Measurements from ENCODE around the gene TMIE.

DNA sequence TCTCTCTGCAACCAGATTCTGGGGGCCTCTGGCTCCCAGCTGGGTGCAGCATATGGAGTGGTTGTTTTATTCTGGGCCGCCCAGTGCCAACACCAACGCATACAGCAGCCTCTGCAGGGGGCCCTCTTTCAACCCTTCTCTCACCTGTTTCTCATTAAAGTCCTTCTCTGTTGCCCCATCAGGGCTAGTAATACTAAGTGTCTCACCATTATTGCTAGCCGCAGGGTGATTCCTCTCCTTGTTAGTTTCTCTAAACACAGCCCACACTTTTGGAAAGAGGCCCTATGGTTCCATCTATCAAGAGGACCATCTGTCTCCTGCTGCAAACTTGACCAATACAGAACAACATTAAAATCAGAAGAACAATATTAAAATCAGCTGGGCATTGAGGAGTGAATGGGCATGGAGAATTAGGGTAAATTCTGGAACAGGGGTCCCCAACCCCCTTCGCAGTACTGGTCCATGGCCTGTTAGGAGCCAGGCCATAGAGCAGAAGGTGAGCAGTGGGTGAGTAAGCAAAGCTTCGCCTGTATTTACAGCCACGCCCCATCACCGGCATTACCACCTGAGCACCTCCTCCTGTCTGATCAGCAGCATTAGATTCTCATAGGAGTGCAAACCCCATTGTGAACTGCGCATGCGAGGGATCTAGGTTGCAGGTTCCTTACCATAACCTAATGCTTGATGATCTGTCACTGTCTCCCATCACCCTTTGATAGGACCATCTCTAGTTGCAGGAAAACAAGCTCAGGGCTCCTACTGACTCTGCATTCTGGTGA is 44.2 kb upstream of the TMIE start:
- TF ChIP-seq, protein P1, sequence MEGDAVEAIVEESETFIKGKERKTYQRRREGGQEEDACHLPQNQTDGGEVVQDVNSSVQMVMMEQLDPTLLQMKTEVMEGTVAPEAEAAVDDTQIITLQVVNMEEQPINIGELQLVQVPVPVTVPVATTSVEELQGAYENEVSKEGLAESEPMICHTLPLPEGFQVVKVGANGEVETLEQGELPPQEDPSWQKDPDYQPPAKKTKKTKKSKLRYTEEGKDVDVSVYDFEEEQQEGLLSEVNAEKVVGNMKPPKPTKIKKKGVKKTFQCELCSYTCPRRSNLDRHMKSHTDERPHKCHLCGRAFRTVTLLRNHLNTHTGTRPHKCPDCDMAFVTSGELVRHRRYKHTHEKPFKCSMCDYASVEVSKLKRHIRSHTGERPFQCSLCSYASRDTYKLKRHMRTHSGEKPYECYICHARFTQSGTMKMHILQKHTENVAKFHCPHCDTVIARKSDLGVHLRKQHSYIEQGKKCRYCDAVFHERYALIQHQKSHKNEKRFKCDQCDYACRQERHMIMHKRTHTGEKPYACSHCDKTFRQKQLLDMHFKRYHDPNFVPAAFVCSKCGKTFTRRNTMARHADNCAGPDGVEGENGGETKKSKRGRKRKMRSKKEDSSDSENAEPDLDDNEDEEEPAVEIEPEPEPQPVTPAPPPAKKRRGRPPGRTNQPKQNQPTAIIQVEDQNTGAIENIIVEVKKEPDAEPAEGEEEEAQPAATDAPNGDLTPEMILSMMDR (IDR thresholded peaks at IDR 0.05 in 2 of 3, conservative IDR thresholded peaks at IDR 0.05 in 1 of 3; ENCODE audit: control insufficient read depth in 2 of 3, extremely low read depth in 1 of 3, insufficient read depth in 1 of 3, low read depth in 3 of 3, low read length in 3 of 3), result no peak
- TF ChIP-seq POLR2A (IDR thresholded peaks at IDR 0.05; ENCODE audit: low read depth, low read length) (no peak), SKIL (IDR thresholded peaks at IDR 0.05; ENCODE audit: low read depth, poor library complexity, severe bottlenecking) (no peak), CHD2 (IDR thresholded peaks at IDR 0.05; ENCODE audit: borderline replicate concordance, low read depth, low read length) (no peak), FOS (IDR thresholded peaks at IDR 0.05; ENCODE audit: borderline replicate concordance, extremely low read depth, insufficient read length) (no peak), MAX (IDR thresholded peaks at IDR 0.05; ENCODE audit: low read depth, low read length) (no peak), HDAC2 (IDR thresholded peaks at IDR 0.05) (no peak), RAD21 (IDR thresholded peaks at IDR 0.05; ENCODE audit: insufficient read depth, low read depth, low read length) (no peak), MEF2B (IDR thresholded peaks at IDR 0.05; ENCODE audit: partially characterized antibody, poor library complexity, severe bottlenecking) (no peak), BHLHE40 (IDR thresholded peaks at IDR 0.05; ENCODE audit: borderline replicate concordance in 1 of 2, low read depth in 2 of 2, low read length in 1 of 2) (no peak)

Data from GM12878 (cell line).